ENCODE data around the gene KIAA0232. TPM values are rescaled to one million over a fixed set of nuclear protein-coding genes. Genes with fewer than 3 reads are reported as not detected.

KIAA0232 gene
- total RNA-seq, 1 experiment from 2014 or later, result 5.5 TPM

- H3K79me2 ChIP-seq (ENCODE audit: low read length), result peaks cover 59% of the 10 kb centered on the region
- CTCF ChIA-PET, result no interaction called here
- peak overlapping the region; percentile 94 for H3K27ac ChIP-seq (ENCODE audit: low read length)
- H3K27me3 ChIP-seq (ENCODE audit: low read length), result no peaks in the 10 kb centered on the region
- 0 out of 2 replicates have a peak, but pooled peaks cover 3% of the 10 kb centered on the region for H4K20me1 ChIP-seq (ENCODE audit: low read length)
- peak; percentile 90 for ATAC-seq
- POLR2A ChIA-PET (ENCODE audit: unreplicated experiment), result no interaction called here
- H3K4me2 ChIP-seq (ENCODE audit: low read length), result peak overlapping the region; percentile 65
- no peak overlapping the region for H2AFZ ChIP-seq (ENCODE audit: low read length)
- no peaks in the 10 kb centered on the region for H3K9me3 ChIP-seq (ENCODE audit: low read length)
- H3K4me1 ChIP-seq (ENCODE audit: insufficient read depth, low read length), result peaks cover 23% of the 10 kb centered on the region
- H3K9me2 ChIP-seq (replicated peaks; ENCODE audit: low read length), result no peaks in the 10 kb centered on the region
- peak overlapping the region; percentile 67 for H3K9ac ChIP-seq (ENCODE audit: low read length)
- BruUV-seq (replicated peaks), result TSS peak; percentile 8
- H3K4me3 ChIP-seq (ENCODE audit: low read length), result peak overlapping the region; percentile 26; the same call in 1 of the 2 replicates
- H3K36me3 ChIP-seq (ENCODE audit: low read depth, low read length), result peaks cover 16% of the 10 kb centered on the region; the same call in 1 of the 2 replicates
- peaks cover 9% of the 10 kb centered on the region for H3F3A ChIP-seq (ENCODE audit: low read length, unreplicated experiment)
- peak; percentile 84 for DNase-seq
- intact Hi-C loops (cut with micrococcal nuclease), result loop anchor here (2.0 kb wide), 1 partner anchor 42 kb away; the partner anchor contains the start of gene KIAA0232
- no peak for TF ChIP-seq CTCF (conservative IDR thresholded peaks at IDR 0.05; ENCODE audit: low read depth, low read length)
- TF ChIP-seq EZH2 (IDR thresholded peaks at IDR 0.05; ENCODE audit: low read length, unreplicated experiment), result no peak
- TF ChIP-seq EZH2phosphoT487 (IDR thresholded peaks at IDR 0.05; ENCODE audit: borderline replicate concordance, low read length), result no peak
These were observed 42.4 kb downstream of the KIAA0232 start for GRCh38 chr4:6824772-6825402.

- TF ChIP-seq EZH2phosphoT487 (IDR thresholded peaks at IDR 0.05; ENCODE audit: borderline replicate concordance, low read length) (no peak), EZH2 (IDR thresholded peaks at IDR 0.05; ENCODE audit: low read length, unreplicated experiment) (no peak), CTCF (conservative IDR thresholded peaks at IDR 0.05; ENCODE audit: low read depth, low read length) (no peak)
- Histone ChIP-seq H3K9ac (ENCODE audit: low read length) (peak overlapping the region; percentile 67), H2AFZ (ENCODE audit: low read length) (no peak overlapping the region), H3K4me1 (ENCODE audit: insufficient read depth, low read length) (peaks cover 23% of the 10 kb centered on the region), H3K4me2 (ENCODE audit: low read length) (peak overlapping the region; percentile 46), H3K9me3 (ENCODE audit: low read length) (no peaks in the 10 kb centered on the region), H3K27me3 (ENCODE audit: low read length) (no peaks in the 10 kb centered on the region), H3K27ac (ENCODE audit: low read length) (peak overlapping the region; percentile 93), H3K36me3 (ENCODE audit: low read depth, low read length) (peaks cover 16% of the 10 kb centered on the region; the same call in 1 of the 2 replicates), H3K9me2 (replicated peaks; ENCODE audit: low read length) (no peaks in the 10 kb centered on the region), H3K79me2 (ENCODE audit: low read length) (peaks cover 54% of the 10 kb centered on the region), H4K20me1 (ENCODE audit: low read length) (0 out of 2 replicates have a peak, but pooled peaks cover 3% of the 10 kb centered on the region), H3K4me3 (ENCODE audit: low read length) (no peak overlapping the region), H3F3A (ENCODE audit: low read length, unreplicated experiment) (peaks cover 9% of the 10 kb centered on the region)
- intact Hi-C loops (cut with micrococcal nuclease), result loop anchor here (2.0 kb wide), 1 partner anchor 43 kb away; the partner anchor contains the start of gene KIAA0232
- POLR2A ChIA-PET (ENCODE audit: unreplicated experiment), result no interaction called here
- no TSS peak for BruUV-seq (replicated peaks)
- ATAC-seq (no peak), DNase-seq (no peak)
- CTCF ChIA-PET, result interaction anchor here (0.6 kb wide), 1 partner anchor 22 kb away, joined by 5 read pairs; no protein-coding TSS in a partner anchor
These were observed 42.9 kb downstream of the KIAA0232 start for GRCh38 chr4:6825403-6825802.
